NOMO-1 (cell line): ENCODE results near the gene CCDC93.
A peak's percentile ranks its signal among the peaks of the same experiment; 100 is the strongest.

Experiments used
- DNase-seq, 2 experiments: peaks; one replicate each; lab custom pipeline; 2025; ENCODE audit not compliant: unreplicated experiment in 2 of 2; lab: John Stamatoyannopoulos, UW

Gene CCDC93

GRCh38 chr2:118047380-118047826 lies 33.5 kb upstream of the CCDC93 start:
- DNase-seq: no peak

- DNase-seq: peak in 1 of 2 experiments; percentile 59
These were observed 32.9 kb upstream of the CCDC93 start for GRCh38 chr2:118046634-118047210.

DNA sequence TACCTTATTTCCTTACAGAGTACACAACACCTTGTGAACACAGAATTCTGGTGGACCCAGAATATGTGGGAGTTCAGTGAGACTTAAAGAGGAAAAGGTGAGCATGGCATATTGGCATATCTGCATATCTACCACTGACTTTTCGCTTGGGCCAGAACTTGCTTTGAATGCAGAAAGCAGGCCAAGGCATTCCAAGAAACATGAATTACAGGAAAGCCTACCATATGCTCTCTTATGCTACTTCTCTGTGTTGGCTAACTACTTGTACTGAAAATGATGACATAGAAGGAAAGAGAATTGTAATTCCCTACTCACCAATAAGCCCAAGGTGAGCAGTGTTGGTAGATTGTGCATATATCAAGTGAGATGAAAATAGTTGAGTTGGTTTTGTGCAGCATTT lies 31.4 kb upstream of the CCDC93 start:
- no peak for DNase-seq

DNA sequence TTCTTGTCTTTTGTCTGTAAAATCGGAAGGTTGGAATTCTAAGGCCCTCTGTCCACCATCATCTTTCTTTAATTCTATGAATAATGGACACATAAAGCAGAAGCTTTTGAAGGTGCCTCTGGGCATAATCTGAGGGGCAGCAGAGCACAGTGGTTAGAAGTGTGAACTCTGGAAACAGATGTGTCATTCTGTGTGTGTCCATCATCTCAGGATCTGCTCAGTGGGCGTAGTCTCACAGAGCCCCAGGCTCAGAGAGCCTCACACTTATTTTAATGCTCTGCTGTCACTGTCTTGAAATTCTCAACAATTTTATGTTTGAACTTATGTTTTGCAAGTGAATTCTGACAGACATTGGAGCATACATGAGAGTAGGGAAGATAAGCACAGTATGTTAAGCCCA lies 31.0 kb upstream of the CCDC93 start:
- DNase-seq: no peak

GRCh38 chr2:118044103-118044716 lies 30.3 kb upstream of the CCDC93 start:
- DNase-seq: no peak

- no peak for DNase-seq
These were observed 27.0 kb upstream of the CCDC93 start for GRCh38 chr2:118040891-118041290.

DNA sequence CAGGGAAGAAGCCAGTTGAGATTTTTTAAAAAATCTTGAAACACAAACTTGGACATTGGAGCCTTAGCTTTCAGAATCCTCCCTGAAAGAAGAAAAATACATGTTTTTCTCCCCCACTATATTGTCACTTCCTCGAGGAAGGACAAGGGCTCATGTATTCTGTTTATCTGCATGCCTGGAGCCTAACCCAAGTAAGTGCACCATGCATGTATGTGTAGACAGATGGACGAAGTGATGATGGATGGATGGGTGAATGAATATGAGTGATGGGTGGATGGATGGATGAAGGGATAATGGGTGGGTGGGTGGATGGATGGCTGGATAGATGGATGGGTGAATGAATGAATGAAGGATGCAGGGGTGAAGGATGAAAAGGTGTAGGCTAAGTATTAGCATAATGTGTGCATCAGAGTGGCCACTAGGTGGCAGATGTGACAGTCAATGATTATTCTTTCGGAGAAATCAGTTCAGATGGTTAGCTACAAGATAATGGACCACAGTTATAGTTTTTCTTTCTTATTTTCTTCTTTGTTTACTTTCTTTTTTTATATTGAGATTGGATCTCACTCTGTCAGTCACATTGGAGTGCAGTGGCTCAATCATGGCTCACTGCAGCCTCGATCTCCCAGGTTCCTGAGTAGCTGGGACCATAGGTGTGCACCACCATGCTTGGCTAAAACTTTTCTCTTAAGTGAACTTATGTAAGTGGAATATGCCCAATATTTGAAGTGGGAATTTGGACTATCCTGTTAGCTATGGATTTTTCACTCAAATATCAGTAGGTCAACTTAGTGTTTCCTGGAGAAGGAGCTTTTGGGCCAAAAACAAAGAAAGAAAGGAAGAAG lies 18.5 kb upstream of the CCDC93 start:
- peak in 1 of 2 experiments; percentile 39 for DNase-seq

GRCh38 chr2:118031566-118031965 lies 17.7 kb upstream of the CCDC93 start:
- DNase-seq: peak in 1 of 2 experiments; percentile 16

DNA sequence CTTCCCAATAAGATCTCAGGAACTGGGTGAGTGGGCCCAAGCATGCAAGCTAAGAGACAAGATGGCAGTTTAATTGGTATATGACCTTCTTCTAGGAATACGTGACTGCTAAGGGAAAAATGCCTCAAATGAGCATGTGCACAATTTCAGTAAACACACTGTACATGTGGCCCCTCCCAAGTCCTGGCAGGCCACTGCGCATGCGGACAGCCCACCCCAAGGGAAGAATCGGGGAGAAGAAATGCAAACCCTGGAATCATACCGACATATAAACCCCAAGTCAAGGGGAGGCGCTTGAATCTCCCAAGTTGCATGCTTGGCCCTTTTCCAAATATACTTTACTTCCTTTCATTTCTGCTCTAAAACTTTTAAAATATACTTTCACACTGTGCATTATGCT lies 15.2 kb upstream of the CCDC93 start:
- no peak for DNase-seq

GRCh38 chr2:118021356-118021755 lies 7.5 kb upstream of the CCDC93 start:
- DNase-seq: no peak

DNA sequence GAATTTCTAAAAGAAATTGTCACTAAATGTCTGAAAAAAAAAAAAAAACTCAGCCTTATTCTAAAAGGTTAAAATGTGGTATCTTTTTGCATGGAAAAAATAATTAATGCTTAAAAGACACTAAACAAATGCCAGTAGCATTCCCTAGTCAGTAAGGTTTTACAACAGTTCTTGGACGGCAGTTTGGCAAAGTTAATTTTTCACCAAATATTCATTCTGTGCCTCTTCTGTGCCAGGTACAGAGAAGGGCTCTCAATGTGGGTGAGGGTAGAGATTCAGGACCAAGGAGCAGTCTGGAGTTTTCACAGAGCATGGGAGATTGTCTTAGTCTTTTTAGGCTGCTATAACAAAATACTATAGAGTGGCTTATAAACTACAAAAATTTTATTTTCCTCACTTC lies 6.0 kb upstream of the CCDC93 start:
- DNase-seq: no peak

DNA sequence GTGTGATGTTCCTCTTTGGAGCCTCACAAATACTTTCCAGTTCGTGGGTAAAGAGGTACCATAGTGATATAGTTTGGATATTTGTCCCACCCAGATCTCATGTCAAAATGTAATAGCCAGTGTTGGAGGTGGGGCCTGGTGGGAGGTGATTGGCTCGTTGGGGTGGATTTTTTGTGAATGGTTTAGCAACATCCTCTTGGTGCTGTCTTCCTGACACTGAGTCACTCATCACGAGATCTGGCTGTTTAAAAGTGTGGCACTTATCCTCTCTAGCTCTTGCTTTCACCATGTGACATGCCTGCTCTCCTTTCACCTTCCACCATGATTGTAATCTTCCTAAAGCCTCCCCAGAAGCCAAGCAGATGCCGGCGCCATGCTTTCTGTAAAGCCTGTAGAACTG lies 3.0 kb upstream of the CCDC93 start:
- DNase-seq: peak in 1 of 2 experiments; percentile 37

DNA sequence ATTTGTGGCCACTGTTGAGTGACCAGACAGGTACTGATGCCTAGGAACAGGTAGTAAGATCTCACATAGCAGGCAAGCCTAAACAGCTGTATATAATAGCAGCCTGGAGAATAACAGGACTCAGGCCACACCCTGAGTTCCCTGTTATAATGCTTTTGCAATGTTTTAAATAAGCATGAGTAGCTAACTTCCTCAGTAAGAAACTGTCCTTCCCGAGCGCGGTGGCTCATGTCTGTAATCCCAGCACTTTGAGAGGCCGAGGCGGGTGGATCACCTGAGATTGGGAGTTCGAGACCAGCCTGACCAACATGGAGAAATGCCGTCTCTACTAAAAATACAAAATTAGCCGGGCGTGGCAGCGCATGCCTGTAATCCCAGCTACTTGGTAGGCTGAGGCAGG lies 1.9 kb upstream of the CCDC93 start:
- peak; percentile 43 to 57 for DNase-seq

DNA sequence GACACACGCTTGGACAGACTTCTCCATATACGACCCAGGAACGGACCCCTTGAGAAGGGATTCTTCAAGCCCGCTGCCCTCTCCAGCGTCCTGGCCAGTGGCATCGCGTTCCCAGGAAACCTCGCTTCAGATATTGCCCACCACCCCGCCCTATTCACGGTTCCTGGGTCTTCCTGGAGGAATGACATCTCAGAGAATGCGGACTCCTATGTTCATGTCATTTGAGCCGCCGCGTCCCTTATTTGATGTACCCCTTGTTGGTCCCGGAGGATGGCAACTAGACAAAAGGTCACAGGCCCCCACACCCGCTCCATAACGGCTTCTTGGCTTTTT lies 588 bp upstream of the CCDC93 start:
- DNase-seq: no peak

GRCh38 chr2:118013221-118013723 lies 598 bp downstream of the CCDC93 start:
- no peak for DNase-seq

DNA sequence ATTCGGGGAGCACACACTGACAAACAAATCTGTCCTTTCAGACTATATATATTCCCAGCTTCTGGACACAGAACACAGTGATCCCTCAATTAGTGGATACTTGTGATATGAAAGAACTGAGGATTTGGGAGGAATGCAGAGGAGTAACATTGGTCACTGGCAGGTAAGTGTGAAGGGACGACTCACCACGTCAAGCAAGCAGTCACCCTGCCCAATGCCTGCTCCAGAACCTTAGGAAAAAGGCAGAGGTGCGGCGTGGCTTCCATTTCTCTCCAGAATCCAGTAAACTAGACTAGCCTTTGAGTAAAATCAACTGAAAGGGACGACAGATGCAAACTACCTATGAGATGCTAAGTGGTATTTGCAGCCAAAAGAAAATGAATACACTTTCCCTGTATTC lies 1.1 kb downstream of the CCDC93 start:
- no peak for DNase-seq

DNA sequence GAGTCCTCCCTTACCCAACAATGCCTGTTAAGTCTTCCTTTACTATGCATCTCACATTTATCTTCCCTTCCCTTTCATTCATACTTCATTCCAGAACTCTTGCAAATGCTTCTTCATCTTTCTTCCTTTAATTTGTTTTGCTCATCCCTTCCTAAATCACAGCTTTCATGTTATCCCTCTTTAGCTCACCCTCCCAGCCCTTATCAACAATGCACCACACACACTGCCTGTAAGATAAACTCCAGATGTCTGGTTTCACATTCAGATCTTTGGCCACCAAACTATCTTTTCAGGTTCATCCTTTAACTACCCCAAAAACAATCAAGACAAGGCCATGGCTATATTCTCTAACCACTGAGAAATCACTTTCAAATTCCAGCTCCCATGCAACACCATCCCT lies 3.4 kb downstream of the CCDC93 start:
- DNase-seq: no peak

DNA sequence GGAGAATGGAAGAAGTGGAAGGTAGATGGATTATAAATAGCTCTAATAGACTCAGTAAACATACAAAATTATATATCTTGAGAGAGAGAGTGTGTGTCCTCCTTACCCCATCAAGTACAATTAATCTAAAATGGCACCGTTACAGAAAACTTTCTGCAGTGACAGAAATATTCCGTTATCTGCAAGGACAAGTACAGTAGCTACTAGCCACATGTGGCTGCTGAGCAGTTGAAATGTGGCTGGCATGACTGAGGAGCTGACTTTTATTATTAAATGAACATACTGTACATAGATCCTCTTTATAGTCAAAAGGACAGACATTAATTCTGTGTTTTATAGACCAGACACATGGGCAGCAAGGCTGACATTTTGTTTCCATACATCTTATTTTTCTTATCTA lies 7.0 kb downstream of the CCDC93 start:
- DNase-seq: no peak

GRCh38 chr2:118006326-118006725 lies 7.5 kb downstream of the CCDC93 start:
- no peak for DNase-seq

DNA sequence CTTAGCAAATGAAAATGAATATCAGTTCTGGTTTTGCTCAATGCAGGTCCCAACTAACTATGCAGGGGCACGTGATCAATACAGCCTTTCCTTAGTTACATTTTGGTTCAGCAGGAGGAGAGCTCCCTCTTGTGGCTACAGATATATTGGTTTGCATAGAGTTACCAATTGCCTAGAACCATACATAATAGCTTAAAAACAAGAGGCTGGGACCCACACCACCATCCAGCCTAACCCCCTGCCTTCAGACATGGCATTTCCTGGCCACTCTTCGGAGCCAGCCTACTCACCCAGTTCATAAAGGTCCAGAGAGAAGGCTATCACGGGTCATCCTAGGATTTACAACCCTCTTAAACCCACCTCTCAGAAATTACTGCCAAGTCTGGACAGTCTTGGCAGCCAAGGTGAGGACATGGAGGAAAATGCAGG lies 10.5 kb downstream of the CCDC93 start:
- peak; percentile 3 to 77 for DNase-seq

- DNase-seq: no peak
These were observed 13.8 kb downstream of the CCDC93 start for GRCh38 chr2:118000041-118000440.
